GOT3 (cell line): ENCODE data around the gene GCFC2.

Experiments
- DNase-seq: peaks from one replicate; lab custom pipeline; 2025; ENCODE audit warnings: mixed read lengths; lab: John Stamatoyannopoulos, UW

Gene GCFC2

GRCh38 chr2:75622929-75623328, 87.8 kb downstream of the GCFC2 start:
- DNase-seq, result no peak

- DNase-seq, result no peak
These were observed 88.2 kb downstream of the GCFC2 start for GRCh38 chr2:75622500-75622899.

GRCh38 chr2:75621228-75621627, 89.5 kb downstream of the GCFC2 start:
- DNase-seq, result no peak

GRCh38 chr2:75619956-75620740, 90.6 kb downstream of the GCFC2 start:
- no peak for DNase-seq

GRCh38 chr2:75616933-75617332, 93.8 kb downstream of the GCFC2 start:
- no peak for DNase-seq

GRCh38 chr2:75616406-75616805, 94.3 kb downstream of the GCFC2 start:
- no peak for DNase-seq

- no peak for DNase-seq
These were observed 96.5 kb downstream of the GCFC2 start for GRCh38 chr2:75614162-75614651.

- no peak for DNase-seq
These were observed 97.9 kb downstream of the GCFC2 start for GRCh38 chr2:75612862-75613243.
